AG20443 (cell line): ENCODE data around the gene IL25.
"Not testable (repeated sequence)": the region's sequence is repeated elsewhere in the genome, so short reads cannot be mapped to it uniquely, and the experiment has no call there.

Source experiments
- DNase-seq: peaks from one replicate; pipeline ENCODE4 v3.0.0; 2012; ENCODE audit warnings: low spot score, mixed read lengths

The IL25 gene

DNA sequence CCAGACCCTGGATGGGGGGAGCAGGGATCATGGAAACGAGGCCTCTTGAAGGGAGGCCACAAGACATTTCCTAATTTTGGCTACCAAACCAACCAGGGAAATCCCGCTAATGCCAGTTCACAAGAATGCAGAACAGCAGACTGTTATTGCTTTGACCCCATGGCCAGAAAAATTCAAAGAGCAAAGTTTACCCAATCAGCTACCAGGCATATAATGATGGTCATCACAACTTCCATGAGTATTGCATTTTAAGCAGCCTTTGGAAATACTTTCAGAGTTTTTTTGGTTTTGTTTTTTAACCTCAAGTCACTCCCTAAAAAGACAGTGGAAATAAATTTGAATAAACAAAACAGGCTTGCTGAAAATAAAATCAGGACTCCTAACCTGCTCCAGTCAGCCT lies at the start of gene IL25:
IL25 (plus strand) TSS at position 301 of the 400 bp plus-strand sequence.
- no peak for DNase-seq

DNA sequence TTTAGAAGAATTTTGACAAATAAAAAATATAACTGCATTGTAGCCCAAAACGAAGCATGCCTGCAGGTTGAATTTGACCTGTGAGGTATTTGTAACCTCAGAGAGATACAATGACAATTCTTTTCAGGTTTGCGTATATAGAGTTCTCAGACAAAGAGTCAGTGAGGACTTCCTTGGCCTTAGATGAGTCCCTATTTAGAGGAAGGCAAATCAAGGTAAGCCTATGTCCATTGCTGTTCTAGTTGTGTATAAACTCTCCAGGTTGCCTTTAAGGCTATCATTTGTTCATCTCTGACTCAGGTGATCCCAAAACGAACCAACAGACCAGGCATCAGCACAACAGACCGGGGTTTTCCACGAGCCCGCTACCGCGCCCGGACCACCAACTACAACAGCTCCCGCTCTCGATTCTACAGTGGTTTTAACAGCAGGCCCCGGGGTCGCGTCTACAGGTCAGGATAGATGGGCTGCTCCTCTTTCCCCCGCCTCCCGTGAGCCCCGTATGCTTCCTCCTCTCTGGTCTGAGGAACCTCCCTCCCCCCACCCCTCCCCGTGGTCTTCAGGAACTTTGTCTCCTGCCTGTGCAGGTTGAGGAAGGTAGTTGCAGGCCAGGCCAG lies 48.7 kb upstream of the IL25 start:
- no peak for DNase-seq

DNA sequence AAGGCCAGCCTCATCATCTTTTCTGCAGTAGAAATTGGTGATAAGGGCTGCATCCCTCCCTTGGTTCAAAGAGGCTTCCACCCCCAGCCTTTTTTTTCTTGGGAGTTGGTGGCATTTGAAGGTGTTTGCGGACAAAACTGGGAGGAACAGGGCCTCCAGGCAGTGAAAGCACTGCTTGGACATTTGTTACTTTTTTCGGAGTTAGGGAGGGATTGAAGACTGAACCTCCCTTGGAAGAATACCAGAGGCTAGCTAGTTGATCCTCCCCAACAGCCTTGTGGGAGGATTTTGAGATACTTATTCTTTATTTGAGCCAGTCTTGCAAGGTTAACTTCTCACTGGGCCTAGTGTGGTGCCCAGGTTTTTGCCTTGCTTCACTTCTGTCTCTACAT lies 48.2 kb upstream of the IL25 start:
- no peak for DNase-seq

DNA sequence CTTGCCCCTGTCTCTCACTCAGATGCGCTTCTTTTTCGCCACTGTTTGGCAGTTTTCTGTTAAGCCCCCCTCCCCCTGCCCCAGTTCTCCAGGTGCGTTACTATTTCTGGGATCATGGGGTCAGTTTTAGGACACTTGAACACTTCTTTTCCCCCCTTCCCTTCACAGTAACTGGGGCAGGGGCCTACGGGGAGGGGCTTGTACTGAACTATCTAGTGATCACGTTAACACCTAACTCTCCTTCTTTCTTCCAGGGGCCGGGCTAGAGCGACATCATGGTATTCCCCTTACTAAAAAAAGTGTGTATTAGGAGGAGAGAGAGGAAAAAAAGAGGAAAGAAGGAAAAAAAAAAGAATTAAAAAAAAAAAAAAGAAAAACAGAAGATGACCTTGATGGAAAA lies 47.6 kb upstream of the IL25 start:
- no peak for DNase-seq

DNA sequence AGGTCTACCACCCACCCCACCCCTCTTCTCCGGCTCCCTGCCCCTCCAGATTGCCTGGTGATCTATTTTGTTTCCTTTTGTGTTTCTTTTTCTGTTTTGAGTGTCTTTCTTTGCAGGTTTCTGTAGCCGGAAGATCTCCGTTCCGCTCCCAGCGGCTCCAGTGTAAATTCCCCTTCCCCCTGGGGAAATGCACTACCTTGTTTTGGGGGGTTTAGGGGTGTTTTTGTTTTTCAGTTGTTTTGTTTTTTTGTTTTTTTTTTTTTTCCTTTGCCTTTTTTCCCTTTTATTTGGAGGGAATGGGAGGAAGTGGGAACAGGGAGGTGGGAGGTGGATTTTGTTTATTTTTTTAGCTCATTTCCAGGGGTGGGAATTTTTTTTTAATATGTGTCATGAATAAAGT lies 46.9 kb upstream of the IL25 start:
- not testable (repeated sequence) for DNase-seq

DNA sequence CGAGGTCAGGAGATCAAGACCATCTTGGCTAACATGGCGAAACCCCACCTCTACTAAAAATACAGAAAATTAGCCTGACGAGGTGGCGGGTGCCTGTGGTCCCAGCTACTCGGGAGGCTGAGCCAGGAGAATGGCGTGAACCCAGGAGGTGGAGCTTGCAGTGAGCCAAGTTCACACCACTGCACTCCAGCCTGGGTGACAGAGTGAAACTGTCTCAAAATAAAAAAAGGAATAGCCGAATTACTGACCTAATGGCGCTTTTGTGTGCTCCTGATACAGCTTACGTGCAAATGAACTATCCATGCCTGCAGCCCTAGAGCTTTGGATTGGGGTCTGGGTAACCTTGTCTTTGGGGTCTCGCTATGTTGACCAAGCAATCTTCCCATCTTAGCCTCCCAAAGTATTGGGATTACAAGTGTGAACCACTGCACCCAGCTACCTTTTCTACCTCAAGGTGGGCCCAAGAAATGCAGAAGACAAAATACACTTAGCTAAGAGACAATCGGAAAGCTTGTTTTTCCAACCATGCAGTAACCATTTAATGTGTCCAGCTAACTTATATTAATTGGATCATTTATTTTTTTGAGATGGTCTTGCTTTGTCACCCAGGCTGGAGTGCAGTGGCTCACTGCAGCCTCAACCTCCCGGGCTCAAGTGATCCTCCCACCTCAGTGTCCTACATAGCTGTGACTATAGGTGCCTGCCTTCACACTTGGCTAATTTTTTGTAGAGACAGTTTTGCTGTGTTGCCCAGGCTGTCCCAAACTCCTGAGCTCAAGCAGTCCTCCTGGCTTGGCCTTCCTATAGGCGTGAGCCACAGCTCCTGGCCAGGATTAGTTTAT lies 45.9 kb upstream of the IL25 start:
- DNase-seq: no peak

DNA sequence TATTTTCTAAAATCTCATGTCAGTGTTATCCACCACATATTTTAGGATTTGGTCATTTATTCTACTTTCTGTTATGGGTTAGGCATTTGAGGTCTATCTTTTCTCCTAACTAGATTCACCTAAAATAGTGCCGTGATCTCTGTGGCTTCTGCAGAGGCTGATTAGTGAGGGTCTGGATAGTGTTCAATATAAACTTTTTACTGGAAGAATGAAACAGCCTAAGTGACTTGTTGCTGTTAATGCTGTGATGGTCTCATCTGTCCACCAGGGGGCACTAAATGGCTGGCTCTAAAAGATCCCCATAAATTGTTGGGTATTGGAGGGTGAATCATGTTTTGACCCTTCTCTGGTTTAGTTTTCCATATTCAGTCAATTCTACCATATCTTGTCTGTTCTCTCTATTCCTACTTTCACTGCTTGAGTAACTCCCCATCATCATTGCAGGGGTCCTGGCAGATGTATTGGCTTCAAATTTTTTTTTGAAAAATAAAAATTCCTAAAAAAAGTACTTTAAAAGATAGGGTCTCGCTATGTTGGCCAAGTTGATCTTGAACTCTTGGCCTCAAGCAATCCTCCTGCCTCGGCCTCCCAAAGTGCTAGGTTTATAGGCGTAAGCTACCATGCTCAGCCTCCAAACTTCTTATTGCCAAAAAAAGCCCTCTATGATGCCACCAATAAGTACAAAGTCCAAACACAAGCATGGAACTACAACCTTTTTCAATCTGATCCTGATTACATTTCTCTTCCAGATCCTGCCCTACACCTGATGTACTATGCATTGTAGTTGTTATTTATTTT lies 44.5 kb upstream of the IL25 start:
- peak; percentile 83 for DNase-seq

DNA sequence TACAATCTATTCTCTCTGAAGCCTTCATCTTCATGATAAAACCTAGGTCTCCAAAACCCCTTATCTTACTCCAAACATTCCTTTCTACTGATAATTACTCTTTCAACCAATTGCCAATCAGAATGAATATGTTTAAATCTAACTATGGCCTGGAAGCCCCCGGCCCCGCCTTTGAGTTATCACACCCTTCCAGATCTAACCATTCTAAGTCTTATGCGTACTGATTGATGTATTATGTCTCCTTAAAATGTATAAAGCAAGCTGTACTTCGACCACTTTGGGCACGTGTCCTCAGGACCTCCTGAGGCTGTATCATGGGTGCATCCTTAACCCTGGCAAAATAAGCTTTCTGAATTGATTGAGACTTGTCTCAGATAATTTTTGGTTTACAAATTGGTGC lies 37.0 kb upstream of the IL25 start:
- DNase-seq: no peak

DNA sequence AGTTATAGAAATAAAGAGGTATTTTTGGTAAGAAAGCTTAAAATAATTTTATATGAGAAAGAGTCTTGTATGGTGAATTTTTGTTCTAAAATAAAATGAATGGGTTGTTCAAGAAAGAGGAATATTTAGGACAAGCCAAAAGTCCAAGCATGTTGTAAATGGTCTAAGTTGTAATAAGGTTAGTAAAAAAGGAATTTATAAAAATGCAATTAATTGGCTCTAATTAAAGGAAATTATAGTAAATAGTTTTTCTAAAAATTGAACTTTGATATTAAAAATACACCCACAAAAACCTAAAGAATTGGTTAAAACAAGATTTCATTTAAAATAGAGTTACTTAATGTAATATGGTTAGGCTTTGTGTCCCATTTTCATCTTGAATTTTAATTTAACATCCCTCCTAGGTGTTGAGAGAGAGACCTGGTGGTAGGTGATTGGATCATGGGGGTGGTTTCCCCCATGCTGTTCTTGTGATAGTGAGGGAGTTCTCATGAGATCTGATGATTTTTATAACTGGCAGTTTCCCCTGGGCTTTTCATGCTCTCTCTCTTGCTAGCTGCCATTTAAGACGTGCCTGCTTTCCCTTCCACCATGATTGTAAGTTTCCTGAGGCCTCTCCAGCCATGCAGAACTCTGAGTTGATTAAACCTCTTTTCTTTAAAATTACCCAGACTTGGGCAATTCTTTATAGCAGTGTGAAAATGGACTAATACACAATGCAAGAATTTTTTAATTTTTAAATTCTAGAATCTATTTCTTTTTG lies 32.9 kb upstream of the IL25 start:
- no peak for DNase-seq

DNA sequence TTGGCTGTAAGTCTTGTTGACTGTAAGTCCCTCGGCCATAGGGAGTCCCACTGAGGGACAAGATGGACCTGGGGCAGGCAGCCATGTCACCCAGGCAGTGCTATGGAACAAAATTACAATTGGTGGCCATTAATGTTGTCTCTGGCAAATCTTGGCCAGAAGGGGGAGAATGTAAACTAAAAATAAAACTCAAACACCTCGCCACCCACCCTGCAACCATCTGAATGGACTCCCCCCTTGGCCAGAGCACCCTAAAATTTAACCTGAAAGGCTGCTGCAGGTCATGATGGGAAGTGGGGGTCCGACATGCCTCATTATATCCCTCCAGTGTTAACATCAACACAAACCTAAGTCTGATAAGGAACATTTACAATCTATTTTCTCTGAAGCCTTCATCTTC lies 28.1 kb upstream of the IL25 start:
- DNase-seq: no peak

DNA sequence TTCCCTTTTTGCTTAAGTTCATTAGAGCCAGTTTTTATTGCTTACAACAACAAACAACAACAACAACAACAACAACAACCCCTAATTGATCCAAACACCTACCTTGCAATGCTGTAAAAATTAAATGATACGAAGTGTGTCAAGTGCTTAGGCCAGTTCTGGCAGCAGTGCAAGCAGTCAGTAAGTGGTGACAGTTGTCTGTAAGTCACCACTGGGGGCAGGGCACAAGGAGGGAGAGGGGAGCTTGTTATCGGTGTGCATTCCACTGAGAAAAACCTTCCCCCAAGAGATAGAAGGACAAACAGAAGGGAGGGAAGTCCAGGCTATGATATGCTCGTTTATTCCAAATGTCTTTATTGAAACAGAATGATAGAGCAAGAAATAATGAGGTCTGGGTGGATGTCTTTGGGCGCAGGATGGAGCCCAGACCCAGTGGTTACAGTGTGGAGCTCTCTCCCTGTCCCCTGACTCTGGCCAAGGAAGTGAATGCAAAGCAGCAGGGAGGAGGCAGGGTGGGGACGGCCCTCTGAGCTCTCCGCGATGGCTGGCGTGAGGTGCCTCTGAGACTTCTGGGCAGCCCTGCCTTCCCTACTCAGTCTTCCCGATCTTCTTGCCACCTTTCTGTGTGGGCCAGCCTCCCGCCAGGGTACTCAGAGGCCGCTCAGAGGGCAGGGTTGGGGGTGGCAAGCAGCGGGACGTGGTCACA lies 26.5 kb upstream of the IL25 start:
- DNase-seq: no peak

DNA sequence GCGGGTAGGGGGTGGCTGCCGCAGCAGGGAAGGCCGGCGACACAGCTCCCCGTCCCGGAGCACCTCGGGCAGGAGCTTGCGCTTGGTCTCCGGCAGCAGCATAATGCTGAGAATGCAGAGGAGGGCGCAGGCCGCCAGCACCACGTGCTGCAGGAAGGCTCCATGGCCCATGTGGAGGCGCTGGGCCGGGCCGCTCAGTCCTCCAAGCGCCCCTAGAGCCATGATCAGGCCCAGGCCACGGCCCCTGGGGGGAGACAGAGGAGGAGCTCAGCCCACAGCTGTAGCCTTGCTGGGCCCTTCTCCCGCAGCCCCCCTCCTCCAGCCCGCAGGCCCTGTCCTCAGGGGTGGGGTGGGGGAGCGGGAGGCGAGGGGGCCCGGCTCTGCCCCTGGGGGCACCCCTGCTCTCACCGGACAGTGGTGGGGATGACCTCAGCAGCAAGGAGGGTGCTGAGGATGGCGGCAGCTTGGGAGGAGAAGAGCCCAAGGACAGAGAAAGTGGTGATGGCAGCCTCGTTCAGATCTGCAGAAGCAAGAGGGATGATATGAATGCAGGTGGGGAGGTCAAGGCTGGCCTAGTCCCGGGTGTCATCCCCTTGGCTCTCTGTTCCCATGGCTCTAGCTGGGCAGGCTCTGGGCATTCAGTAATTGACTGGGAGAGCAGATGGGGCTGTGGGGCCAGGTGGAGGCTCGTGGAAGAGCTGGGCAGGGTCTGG lies 25.8 kb upstream of the IL25 start:
- no peak for DNase-seq

DNA sequence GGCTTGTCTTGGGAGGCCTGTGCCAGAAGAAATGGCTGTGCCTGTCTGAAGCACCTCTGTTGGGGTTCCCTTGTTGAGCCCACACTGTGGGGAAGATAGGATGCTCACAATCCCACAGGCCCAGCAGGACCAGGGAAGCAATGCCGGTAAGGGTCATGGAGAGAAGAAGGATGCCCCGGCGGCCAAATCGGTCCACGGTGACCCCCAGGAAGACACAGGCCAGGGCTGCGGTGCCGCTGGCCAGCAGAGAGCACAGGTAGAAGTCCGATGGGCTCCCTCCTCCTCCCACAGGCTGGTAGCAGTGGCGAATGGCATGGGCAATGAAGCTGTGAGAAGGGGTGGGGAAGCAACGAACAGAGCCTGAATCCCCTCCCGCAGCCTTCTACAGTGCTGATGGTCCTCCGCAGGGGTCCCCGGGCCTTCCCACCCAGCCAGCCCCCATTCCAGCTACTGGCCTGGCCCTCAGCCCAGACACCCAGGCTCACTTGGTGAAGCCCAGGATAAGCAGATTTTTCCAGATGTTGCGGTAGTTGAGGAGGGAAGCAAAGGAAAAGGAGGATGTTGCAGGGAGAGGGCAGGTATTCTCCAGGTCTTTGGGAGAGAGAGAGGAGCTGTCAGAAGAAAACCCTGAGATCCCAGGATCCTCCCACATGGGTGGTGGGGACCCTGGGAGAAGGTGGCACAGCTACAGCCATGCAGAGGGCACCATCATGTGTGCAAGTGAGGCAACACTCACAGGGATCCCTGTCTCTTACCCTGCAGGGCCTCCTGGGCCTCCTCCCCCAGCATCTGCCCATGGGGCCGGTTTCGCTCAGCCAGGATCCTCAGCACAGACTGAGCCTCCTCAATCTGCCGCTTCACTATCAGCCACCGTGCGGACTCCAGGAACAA lies 25.0 kb upstream of the IL25 start:
- no peak for DNase-seq

DNA sequence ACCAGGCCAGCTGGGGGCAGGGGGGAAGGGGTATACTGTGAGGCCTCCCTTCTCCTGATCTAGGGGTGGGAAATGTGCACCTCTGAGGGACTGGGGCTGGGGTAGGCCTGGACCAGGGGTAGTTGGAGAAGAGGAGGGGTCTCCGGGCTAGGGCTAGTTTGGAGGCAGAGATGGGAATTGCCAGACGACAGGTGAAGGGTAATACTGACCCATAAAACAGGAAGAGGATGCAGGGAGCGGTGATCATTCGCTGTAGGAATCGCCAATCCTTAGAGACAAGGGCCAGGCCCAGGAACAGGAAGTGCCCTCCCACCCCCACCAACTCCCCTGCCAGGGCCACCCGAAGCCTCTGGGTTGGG lies 24.3 kb upstream of the IL25 start:
- no peak for DNase-seq

DNA sequence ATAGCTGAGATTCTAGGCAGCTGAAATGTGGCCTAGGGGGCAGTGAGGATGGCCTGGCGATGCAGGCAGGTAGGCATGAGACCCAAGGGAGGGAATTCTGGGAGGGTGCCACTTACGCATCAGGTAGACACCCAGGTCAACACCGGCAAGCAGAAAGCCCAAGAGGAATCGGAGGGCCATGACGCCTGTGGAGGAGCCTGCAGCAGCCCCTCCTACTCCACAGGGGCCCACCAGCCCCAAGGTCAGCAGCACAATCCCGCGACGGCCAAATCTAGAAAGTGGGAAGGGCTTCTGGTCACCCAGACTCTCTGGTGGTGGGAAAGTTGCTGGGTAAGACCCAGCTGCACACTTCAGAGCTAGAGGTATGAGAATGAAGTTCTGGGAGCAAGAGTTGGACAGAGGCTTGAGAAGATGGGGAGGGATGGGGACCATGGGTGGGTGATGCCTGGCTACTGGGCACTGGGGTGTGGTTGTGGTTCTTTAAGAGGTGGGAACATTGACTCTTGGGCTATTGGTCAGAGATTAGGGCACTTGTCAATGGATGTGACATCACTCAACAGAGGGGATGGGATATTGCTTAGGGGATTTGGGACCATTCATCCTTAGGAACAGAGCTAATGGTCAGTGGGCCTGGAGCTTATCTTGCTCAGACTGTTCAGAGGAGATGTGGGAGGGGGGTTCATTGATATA lies 23.3 kb upstream of the IL25 start:
- DNase-seq: no peak

DNA sequence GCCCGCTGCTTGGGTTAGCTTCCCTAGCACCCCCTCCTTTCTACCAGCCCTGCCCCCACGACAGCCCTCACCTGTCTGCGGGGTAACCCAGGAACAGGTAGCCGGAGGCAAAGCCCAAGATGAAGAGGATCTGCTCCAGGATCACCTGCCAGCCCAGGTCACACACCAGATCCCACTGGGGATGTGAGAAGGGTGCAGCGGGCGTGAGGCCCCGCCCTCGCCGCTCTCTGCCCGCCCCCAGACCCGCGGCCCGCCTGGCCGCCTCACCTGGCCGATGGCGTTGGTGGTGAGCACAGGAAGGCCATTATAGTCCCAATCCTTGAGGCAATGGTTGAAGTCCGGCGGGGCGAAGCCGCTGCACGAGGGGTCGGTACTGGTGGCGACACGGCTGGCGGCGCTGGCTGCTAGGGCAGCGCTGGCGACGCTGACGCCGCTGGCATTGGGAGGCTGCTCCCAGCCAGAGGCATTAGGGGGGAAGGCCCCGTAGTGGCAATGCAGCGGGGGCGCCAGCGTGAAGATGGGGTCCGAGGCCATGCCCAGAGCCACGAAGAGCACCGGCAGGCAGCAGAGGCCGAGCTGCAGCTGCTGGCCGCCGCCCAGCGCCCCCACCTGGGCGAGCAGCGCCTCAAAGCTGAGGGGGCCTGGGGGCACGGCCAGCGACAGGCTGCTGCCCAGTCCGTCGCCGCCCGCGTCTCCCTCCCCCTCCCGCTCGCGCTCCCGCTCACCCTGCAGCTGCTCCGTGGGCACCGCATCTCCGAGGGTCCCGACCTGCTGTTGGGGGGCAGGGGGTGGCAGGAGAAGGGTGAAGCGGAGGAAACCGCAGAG lies 20.7 kb upstream of the IL25 start:
- peak; percentile 50 for DNase-seq

DNA sequence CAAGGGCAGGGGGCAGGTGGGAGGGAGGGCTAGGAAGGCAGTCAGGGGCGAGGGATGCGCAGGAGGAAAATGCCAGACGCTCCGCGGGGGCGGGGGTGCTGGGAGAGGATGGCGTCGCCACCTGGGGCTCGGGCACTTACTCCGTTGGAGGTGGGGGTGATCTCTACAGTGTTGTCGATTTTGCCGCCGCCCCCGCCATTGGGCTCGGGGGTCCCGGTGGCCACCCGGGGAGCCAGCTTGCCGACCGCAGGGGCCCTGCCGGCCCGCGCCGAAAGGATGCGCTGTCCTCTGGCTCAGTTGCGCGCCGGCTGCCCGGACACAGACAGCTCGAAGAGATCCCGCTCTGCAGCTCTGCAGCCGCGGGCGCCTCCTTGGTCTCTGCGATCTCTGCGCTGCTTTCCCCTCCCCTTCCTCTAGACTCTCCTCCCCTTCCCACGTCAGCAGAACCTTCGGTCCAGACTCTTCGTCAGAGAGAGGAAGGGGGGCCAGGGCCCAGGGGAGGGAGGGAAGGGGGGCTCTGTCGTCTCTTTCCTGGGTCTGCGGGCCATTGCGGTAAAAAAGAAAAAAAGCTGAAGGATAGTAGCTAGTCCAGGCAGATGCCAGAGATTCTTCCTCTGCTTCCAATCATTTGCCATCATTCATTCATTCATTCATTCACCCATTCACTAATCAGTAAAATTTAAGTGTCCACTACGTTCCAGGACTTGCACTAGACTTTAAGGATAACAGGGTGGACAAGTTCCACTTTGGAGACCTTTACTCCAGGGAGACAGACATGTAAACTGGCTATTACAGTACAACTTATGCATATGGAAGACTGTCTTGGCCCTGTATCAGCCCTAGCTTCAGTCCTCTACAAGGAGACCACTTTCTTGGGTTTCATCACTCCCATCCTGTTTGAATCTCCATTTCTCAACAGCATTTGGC lies 19.8 kb upstream of the IL25 start, which contains the start of gene SLC22A17:
SLC22A17 (minus strand) TSS at position 382 of the 927 bp plus-strand sequence.
- peak; percentile 95 for DNase-seq
